ENCODE data around the gene ZNF724.
"Not testable (repeated sequence)": the region's sequence is repeated elsewhere in the genome, so short reads cannot be mapped to it uniquely, and the experiment has no call there.

The ZNF724 gene

DNA sequence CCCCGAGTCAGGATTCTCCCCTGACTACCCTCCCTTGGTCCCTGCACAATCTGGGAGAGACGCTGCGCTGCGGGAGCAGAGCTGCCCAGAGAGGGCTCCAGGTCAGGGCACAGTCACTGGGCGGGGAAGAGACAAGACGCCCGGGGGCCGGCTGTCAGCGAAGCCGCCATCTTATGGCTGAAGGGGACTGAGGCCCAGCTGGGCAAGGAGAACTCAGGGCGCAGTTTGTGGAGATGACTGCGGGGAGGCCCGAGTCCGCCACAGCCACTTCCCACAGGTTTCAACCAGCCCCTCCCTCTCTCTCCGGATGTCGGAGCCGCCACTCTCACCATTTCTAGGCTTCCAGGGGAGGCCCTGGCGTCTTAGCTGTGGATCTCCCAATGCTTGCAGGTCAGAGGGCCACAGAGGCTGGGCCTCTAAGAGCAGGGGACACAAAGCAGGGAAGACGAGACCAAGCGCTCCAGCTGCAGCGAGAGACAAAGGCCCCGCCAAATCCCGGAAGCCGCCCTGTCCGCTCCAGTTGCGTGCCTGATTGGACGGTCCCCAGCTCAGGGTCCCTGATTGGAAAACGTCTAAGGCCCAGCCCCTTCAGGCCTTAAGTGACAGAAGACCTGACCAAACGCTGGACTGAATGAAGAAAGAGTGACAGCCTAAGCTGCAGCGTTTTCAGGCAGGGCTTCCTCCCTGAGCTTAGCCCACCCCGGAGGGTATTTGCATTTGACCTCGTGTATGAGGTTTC, at the start of gene ZNF724:
ZNF724 (minus strand) TSS at position 484 of the 739 bp plus-strand sequence; CDS start at position 332, 152 bp downstream.
- DNase-seq: peak; percentile 95

DNA sequence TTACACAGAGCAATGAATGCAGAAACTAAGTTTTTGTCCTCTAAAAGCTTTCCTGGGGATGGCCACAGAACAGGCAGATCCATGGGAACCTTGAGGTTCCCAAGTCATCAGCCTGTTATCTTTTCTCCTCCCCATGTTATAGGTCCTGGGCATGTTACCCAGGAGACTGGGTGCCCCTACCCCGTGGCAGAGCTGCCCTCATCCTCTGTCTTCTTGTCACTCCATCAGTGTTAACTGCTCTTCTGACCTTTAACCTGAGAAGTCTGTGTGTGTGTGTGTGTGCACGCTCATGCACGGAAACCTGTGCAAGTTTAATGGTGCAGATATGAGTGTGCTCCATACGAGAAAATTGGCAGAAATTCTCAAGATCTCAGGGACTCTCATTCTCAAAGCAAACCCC, 43.9 kb upstream of the ZNF724 start:
- no peak for DNase-seq

DNA sequence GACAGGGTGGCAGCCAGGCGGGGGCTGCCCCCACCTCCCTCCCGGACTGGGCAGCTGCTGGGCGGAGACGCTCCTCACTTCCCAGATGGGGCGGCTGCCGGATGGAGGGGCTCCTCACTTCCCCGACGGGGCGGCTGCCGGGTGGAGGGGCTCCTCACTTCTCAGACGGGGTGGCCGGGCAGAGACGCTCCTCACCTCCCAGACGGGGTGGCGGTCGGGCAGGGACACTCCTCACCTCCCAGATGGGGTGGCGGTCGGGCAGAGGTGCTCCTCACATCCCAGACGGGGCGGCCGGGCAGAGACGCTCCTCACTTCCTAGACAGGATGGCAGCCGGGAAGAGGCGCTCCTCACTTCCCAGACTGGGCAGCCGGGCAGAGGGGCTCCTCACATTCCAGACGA, 39.8 kb upstream of the ZNF724 start:
- DNase-seq: not testable (repeated sequence)

DNA sequence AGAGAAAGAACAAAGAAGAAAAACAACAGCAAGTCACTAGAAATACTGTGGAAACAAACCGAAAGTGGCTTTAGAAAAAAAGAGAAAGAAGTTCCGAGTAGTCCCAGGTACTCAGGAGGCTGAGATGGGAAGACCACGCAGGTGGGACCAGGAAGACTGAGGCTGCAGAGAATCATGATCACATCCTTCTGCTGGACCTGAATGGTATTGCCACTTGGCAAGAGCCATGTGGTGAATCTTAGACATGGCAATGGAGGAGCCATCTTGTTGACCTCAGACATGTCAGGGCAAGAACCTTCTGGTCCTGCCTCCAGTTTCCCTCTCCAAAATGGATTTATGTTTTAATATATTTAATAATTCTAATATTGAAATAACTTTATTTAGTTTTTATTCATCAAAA, 37.4 kb upstream of the ZNF724 start:
- DNase-seq: no peak

DNA sequence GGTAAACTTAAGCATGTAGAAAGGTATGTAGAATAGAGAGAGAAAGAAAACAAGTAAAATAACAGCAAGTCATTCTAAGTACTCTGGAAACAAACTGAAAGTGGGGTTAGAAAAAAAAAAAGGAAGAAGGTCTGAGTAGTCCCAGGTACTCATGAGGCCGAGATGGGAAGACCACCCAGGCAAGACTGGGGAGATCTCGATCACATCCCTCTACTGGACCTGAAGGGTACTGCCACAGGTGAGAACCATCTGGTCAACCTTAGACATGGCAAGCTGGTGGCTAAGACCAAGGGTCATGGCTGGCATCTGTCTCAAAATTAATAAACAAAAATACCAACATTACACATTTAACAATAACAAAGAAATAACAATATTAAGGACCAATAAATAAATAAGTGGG, 36.3 kb upstream of the ZNF724 start:
- no peak for DNase-seq

DNA sequence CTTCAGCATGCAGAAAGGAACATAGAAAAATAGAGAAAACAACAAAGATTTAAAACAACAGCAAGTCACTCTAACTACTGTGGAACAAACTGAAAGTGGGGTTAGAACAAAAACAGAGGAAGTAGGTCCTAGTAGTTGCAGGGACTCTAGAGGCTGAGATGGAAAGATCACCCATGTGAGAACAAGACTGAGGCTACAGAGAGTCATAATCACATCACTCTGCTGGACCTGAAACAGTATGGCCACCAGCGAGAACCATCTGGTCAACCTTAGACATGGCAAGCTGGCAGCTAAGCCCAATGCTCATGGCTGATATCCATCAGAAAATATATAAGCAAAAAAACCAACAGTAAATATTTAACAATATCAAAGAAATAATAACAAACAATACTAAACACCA, 35.8 kb upstream of the ZNF724 start:
- DNase-seq: no peak

DNA sequence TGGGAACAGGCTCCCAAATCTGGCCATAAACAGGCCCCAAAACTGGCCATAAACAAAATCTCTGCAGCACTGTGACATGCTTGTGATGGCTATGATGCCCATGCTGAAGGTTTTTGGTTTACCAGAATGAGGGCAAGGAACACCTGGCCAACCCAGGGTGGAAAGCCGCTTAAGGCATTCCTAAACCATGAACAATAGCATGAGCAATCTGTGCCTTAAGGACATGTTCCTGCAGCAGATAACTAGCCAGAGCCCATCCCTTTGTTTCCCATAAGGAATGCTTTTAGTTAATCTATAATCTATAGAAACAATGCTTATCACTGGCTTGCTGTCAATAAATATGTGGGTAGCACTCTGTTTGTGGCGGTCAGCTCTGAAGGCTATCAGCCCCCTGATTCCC, 35.1 kb upstream of the ZNF724 start:
- not testable (repeated sequence) for DNase-seq

DNA sequence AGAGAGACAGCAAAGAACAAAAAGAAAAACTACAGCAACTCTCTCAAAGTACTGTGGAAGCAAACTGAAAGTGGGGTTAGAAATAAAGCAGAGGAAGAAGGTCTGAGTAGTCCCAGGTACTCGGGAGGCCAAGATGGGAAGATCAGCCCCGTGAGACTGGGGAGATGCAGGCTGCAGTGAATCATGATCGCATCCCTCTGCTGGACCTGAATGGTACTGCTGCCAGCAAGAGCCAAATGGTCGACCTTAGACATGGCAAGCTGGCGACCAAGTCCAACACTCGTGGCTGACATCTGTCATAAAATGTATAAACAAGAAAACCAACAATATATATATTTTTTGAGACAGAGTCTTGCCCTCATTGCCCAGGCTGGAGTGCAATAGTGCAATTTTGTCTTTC, 33.7 kb upstream of the ZNF724 start:
- DNase-seq: peak in 1 of 2 experiments; percentile 15

DNA sequence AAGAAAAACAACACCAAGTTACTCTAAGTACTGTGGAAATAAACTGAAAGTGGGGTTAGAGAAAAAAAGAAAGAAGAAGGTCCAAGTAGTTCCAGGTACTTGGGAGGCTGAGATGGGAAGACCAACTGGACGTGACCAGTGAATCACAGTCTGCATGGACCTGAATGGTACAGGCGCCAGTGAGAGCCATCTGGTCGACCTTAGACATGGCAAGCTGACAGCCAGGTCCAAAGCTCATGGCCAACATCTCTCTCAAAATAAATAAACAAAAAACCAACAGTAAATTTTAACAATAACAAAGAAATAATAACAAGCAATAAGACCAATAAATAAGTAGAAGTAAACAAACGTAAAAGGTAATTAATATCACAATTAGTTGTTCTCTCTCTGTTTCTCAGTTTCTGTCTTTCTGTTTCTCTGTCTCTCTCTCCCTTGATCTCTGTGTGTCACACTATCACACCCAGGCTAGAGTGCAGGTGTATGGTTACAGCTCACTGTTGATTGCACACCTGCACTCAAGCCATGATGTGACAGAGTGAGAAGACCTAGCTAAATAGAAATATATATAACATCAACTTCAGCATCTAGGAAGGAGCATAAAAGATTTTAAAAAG, 31.6 kb upstream of the ZNF724 start:
- no peak for DNase-seq

DNA sequence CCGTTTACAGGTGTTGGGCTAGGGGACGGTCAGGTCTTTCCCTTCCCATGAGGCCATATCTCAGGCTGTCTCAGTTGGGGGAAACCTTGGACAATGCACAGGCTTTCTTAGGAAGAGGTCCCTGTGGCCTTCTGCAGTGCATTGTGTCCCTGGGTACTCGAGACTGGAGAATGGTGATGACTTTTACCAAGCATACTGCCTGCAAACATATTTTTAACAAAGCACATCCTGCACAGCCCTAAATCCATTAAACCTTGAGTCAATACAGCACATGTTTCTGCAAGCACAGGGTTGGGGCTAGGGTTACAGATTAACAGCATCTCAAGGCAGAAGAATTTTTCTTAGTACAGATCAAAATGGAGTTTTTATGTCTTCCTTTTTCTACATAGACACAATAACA, 27.9 kb upstream of the ZNF724 start:
- not testable (repeated sequence) for DNase-seq

DNA sequence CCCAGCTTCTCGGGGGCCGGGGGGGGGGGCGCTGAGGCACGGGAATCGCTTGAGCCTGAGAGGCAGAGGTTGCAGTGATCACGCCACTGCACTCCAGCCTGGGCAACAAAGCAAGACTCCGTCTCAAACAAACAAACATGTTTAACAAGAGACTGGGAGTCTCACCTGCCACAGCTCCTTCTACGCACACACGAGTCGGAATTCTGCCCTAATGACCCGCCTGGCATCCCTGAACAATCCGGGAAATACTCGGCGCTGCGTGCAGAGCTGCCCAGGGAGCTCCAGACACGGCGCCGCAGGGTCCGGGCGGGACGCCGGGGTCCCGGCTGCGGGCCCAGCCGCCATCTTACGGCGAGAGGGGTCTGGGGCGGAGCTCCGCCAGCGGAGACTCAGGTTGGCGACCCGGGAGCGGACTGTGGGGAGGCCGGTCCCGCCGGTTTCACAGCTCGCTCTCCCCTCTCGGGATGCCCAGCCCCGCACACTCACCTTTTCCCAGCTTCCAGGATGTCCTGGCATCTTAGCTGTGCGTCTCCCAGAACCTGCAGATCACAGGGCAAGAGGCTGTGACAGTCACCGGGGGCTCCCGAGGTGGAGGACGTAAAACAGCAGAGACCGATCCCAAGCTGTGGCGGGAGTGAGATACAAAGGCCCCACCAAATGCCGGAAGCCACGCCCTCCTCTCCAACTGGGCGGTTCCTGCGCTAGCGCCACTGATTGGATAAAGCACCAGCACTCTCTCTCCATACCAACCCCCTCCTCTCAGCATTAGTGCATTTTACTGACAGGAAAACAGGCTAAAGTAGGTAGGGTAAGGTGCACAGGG, 23.6 kb upstream of the ZNF724 start:
- peak; percentile 72 to 93 for DNase-seq

DNA sequence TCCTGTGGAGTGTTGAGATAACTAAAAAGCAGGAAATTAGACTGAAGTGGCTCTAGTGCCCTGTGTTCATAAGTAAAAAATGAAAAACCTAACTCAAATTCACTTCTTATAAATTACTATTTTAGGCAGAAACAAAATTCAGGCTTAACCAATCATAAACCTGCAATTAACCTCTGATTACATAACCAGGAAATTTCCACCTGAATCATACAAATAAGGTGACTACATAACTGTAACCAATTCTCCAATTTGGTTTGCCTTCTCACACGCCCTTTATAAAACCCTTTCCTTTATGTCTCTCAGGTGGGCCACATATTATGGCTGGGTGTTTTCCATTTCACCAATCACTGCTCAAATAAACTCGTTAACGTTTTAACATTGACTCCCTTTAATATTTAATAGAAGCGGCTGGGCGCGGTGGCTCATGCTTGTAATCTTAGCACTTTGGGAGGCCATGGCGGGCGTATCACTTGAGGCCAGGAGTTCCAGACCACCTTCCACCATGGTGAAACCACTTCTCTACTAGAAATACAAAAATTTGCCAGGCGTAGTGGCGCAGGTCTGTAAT, 22.9 kb upstream of the ZNF724 start:
- no peak for DNase-seq

DNA sequence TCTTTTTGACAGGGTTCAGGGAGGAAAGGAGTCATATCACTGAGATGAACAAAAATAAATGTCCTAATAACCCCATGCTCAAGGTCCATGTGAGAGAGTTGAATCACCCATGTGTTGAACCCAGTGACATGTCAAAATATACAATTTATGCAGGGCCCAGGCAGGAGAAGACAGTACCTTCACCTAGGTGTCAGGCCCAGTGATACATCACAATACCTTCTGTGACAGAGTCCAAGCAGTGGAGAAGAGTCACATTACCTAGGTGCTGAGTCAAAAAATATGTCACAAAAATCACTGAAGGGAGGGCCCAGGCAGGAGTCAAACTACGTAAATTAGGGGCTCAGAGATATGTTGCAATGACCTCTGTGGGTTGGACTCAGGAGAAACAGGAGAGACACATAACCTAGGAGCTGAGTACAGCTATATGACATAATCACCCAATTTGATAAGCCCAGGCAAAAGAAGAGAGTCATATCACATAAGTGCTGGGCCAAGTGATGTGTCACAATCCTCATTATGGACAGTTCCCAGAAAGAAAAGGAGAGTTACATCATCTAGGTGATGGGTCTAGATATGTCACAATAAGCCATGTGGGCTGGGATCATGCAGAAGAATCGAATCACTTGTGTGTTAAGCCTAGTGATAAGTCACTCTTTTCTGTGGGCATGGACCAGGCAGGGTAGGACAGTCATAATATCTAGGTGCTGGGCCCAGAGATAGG, 13.8 kb upstream of the ZNF724 start:
- no peak for DNase-seq

DNA sequence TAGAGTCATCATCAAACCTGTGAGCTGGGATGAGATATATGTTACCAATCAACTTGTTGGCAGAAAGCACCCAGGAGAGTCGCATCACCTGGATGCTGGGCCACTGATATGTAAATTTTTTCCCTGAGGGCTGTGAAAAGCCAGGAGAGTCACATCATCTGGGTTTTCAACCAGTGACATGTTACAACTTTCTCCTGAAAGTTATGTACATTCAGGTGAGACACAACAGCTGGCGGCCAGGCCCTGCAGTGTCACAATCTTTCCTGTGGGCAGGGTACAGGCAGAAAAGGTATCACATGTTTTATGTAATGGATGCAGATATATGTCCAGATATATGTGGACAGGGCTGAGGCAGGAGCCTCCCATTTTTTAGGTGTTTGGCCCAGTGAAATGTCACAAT, 13.2 kb upstream of the ZNF724 start:
- no peak for DNase-seq

DNA sequence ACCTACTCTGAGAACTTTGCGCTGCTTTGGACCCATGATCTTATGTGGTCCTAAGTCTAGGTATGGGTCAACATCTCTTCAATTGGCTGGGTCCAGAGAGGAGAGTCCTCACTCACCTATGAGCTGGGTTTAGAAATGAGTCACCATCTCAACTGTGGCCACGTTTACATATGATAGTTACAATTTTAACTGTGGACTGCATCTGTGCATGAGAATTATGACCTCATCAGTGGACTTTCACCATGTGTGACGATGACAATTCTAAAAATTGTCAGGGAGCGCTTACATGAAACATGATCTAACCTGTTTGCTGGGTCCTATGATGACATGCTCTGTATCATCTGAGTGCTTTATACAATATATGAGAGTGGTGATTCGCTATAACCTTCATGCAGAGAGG, 12.7 kb upstream of the ZNF724 start:
- no peak for DNase-seq

DNA sequence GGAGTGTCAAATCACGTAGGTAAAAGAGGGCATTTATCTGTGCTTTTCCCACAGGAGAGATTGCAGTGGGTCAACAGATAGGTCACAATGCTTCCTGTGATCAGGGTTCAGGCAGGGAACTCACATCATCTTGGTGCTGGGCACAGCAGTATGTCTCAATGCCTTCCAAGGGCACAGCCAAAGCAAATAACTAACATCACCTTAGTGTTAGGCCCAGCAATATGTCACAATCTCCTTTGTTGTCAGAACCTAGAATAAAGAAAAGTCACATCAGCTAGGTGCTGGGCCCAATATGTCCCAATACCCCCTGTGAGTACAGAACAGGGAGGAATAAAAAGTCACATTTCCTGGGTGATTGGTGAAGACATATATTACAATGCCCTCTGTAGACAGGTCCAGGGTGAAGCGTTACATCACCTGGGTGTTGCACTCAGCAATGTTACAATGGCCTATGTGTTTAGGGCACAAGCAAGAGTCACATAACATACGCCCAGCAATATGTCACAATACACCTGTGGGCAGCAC, 11.4 kb upstream of the ZNF724 start:
- DNase-seq: no peak

DNA sequence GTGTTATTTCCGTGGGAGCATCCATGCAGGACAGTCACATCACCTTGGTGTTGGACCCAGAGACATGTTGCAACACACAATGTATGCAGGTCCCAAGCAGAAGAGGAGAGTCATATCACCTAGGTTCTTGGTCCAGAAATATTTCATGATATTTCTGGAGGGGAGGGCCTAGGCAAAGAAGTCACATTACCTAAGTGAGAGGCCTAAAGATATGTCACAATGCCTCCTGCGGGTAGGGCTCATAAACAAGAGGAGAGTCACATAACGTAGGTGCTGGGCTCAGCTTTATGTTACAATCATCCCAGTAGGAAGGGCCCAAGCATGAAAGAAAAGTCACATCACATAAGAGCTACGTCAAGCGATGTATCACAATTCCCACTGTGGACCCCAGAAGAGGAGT, 10.8 kb upstream of the ZNF724 start:
- no peak for DNase-seq

DNA sequence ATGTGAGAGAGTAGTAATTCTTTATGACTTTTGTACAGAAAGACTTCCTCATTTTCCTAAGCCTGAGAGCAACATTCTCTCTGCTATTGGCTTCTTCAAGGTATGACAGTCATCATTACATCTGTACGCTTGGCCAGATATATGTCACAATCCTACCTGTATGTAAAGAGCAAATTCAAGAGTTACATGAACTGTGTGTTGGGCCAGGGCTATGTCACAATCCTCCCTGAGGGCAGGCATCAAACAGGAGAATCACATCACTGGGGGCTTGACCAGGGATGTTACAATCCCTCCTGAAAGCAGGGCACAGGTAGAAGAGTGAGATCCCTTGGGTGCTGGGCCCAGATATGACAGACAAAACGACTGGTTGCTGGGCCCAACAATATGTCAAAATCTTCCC, 9.8 kb upstream of the ZNF724 start:
- no peak for DNase-seq

DNA sequence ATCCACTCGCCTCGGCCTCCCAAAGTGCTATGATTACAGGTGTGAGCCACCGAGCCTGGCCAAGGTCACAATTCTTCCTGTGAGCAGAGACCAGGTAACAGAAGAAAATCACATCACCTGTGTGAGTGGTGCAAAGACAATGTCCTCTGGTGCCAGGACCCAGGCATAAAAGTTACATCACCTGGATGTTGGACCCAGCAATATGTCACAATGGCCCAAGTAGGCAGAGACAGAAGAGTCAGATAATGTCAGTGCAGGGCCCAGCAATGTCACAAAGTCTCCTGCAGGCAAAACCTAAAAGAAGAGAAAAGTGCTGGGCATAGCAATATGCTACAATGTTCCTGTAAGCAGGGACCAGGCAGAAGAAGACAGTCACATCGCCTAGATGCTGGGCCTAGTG, 5.5 kb upstream of the ZNF724 start:
- DNase-seq: no peak

DNA sequence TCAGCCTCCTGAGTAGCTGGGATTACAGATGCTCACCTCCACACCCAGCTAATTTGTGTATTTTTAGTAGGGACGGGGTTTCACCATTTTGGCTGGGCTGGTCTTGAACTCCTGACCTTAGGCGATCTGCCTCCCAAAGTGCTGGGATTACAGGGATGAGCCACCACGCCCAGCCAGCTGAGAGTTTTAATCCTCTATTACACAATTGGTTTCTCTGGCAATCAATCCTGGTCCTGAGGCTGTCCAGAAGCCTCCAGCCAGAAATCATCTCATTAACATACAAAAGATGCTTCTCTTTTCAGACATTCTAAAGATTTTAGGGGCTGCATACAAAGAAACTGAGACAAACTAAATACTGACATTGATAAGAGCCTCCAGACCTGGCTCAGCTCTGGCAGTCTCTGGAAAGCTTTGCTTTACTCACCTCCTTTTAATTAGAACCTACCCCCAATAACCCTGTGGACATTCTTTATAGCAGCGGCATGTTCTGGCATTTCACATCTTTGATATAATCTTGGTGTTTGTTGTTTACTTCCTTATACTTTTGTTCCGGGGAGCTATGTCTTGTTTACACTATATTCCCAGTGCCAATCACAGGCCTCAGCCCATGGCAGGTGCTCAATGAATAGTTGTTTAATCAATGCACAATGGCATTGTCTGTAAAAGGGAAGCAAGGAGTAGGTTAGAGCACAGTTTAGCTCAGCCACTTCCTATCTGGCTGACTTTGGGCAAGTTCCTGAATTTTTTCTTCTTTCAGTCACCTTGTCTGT, 4.1 kb upstream of the ZNF724 start:
- DNase-seq: no peak

DNA sequence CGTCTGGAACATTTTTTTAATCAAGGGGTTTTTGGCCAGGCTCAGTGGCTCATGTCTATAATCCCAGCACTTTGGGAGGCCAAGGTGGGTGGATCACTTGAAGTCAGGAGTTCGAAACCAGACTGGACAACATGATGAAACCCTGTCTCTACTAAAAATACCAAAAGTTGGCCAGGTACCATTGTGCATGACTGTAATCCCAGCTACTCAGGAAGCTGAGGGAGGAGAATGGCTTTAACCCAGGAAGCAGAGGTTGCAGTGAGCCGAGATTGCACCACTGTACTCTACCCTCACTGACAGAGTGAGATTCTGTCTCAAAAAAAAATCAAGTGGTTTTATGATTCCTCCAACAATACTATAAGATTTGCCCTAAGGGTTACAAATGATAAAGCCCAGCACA, 3.1 kb upstream of the ZNF724 start:
- DNase-seq: not testable (repeated sequence)

DNA sequence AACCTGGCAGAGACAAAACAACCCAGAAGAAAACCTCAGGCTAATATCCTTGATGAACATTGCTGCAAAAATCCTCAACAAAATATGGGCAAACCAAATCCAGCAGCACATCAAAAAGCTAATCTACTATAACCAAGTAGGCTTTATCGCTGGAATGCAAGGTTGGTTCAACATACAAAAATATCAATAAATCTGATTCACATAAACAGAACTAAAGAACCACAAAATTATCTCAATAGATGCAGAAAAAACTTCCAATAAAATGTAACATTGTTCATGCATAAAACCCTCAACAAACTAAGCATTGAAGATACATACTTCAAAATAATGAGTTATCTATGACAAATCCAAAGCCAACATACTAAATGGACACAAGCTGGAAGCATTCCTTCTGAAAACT, 8.8 kb downstream of the ZNF724 start:
- DNase-seq: no peak

Measured in SW 1271 (cell line).